Measurements from ENCODE around the gene SLC27A6.

- TF ChIP-seq POLR2A (IDR thresholded peaks at IDR 0.05; ENCODE audit: borderline replicate concordance, extremely low read depth, insufficient read depth, insufficient read length) (no peak), TCF7L2 (IDR thresholded peaks at IDR 0.05; ENCODE audit: borderline replicate concordance, extremely low read depth, insufficient read depth, insufficient read length) (no peak)
Observed at GRCh38 chr5:129049126-129049799, 84.0 kb downstream of the SLC27A6 start.
